Dedifferentiated amniotic fluid mesenchymal stem cell (primary cell): Measurements from ENCODE around the gene WSB2.
"Not testable (repeated sequence)": the region's sequence is repeated elsewhere in the genome, so short reads cannot be mapped to it uniquely, and the experiment has no call there.

ENCODE experiments used
- DNase-seq: peaks from one replicate; pipeline ENCODE4 v3.0.0-alpha.2; 2016; ENCODE audit errors: extremely low spot score

The WSB2 gene

DNA sequence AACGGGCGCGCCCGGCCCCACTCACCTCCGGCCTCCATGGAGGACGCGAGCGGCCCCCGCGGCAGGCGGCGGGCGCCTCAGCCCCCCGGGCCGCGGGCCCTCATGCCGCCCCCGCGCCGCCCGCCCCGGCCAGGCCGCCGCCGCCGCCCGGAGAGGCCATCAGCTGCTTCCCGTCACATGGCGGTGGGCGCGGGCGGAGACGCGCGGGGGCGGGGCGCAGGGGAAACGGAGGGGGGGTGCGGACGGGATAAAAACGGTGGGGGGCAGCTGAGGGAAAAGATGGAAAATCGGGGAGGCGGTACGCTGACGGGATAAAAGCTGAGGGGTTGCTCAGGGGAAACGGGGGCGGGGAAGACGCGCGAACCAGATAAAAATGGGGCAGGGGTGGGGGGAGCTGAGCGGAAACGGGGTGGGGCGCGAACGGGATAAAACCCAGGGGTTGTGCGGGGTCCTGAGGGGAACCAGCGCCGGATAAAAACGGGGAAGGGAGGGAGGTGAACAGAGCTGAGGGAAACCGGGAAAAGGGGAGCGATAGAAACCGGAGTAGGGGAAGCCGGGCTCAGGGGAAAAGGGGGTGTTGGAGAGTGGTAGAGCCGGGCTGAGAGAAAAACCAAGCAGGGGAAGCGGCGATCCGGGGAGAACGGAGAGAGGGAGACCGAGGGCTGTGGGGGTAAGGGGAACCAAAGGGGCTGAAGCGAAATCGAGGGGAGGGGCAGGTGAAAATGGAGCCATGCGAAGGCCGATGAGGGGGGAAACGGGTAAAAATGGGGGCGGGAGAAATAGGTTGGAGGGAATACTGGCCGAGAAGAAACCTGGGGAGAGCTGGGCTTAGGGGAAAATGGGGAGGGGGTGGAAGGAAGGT, at the start of gene WSB2:
WSB2 (minus strand) TSS at position 169 of the 862 bp plus-strand sequence; CDS start at position 38, 131 bp downstream.
- DNase-seq, result no peak

DNA sequence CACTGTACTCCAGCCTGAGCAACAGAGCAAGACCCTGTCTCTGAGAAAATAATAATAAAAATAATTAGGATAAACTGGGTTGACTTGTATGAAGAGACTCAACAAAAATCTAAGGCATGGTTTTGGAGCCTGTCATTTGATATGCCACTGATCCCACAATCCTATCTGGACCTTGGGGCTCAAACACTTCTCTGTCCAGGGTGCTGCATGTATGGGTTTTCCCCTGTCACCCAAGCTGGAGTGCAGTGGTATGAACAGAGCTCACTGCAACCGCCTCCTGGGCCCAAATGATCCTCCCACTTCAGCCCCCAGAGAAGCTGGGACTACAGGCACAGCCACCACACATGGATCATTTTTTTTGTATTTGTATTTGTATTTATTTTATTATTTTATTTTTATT, 48.1 kb upstream of the WSB2 start:
- no peak for DNase-seq

DNA sequence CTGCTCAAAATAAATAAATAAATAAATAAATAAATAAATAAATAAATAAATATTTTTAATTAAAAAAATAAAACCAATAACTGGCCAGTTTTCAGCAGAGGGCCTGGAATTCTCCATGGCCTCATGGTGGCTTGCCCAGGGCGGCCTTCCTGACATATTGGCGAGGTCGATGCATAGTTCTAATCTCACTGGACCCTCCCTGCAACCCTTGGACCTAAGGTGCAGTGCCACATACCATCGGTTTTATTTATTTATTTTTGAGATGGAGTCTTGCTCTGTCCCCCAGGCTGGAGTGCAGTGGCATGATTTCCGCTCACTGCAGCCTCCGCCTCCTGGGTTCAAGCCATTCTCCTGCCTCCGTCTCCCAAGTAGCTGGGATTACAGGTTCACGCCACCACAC, 46.7 kb upstream of the WSB2 start:
- DNase-seq, result no peak

DNA sequence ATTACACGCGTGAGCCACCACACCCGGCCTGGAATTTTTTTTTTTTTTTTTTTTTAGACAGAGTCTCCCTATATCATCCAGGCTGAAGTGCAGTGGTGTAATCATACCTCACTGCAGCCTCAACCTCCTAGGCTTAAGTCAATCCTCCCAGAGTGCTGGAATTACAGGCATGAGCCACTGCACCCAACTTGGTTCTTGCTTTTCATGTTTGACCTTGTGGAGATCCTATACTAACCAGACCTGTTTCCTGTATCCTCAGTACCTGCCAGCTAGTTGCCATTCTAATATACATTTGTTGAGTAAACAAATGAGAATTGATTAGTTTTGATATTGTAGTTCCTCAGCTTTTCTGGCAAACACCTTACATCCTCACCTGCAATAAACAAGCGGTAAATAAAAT, 46.0 kb upstream of the WSB2 start:
- DNase-seq, result no peak

DNA sequence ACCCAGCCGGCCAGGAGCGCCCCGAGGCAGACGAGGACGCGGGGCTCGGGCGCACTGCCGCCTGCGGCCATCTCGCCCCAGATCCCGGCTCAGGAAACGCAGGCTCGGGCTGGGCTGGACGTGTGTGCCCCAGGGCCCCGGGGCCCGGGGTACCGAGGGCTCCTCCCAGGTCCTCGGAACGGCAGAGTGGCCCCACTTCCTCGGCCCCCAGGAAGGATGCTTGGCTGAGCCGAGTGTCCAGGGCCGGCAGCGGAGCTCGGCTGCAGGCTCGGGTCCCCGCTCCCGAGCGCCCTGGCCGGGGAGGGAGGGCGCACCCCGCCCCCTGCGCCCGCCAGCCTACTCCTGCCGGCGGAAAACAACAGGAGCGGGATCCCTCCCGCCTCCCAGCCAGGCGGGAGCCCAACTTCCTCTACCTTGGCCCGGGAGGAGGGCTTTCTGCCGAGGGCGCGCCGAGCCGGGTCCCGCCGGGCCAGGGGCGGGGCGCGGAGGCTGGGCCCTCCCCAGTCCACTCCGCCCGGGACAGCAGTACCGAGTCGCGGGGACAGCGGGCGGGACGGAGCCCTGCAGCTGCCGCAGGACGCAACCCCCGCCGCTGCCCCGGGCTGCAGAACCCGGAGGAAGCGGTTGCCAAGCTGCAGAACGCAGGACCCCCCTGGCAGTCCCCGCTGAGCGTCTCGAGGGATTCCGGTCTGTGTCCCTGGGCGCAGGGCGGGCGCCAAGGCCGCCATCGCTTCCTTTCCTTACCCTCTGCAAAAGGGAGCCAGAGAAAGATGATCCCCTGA, 42.8 kb upstream of the WSB2 start, which contains the start of gene VSIG10:
VSIG10 (minus strand) TSS at position 411 of the 782 bp plus-strand sequence; CDS start at position 71, 340 bp downstream.
- DNase-seq, result peak; percentile 16

DNA sequence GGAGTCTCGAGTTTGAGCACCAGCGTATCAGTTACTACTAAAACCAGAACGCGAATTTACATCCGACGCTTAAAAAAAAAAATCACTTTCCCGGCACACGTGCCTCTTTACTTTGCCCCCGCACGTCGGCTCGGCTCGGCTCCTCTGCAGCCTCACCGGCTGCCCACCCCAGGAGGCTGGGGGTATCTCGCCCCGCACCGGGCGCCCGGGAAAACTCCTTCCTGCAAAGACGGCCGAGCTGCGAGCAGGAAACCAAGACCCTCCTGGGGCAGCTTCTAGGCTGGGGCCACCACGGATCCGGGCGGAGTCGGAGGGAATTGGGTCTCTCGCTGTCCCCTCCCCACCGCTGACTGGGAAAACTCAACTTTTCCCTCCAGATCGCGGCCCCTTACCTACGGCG, 42.2 kb upstream of the WSB2 start:
- DNase-seq, result no peak

DNA sequence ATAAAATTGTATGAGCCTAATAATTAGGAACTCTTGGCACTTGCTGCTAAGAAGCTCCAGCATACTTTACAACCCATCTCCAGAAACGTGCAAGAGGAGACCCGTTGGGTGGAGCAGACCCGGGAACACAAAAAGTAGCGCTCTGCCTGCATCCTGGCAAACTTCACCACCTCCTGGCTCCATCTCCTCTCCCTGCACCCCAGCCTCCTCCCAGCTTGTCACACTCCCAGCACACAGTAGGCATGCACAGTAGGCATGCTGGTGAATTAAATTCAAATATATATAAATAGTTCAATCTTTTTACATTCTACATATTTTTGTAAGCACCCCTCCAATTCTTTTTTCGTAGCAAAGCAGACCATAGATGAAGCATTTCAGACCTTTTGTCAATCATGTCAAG, 41.6 kb upstream of the WSB2 start:
- DNase-seq, result no peak

DNA sequence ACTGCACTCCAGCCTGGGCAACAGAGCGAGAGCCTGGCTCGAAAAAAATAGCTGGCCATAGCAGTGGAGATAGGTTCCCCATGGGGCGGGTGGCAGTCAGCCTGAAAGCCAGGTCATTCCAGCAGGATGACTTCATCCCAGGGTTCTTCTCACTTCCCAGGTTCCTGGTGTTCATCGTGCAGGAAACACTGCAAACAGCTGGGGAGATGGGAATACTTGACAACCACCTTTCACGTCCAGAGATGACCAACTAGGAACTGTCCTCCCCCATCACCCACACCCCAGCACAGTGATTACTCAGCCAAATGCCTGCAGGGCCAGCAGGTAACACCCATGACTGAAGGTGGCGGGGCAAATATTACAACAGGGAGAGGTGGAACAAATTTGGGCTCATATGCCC, 41.1 kb upstream of the WSB2 start:
- no peak for DNase-seq

DNA sequence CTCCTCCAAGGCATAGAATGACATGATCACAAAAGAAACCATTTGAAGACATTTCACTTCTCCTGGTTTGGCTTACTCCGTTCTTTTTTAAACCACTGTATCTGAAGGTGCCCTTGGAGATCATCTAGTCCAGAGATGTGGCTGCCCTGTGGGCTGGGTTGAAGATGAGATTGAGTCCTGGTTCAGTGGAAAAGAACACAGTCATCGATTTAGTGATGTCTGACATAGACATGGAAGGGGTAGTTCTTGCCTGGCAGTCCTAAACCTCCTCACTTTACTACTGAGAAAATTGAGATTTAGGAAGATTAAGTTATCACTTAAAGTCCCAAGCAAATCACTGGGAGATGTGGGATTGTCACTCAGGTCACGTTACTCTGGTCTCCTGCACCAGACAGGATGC, 40.1 kb upstream of the WSB2 start:
- no peak for DNase-seq

DNA sequence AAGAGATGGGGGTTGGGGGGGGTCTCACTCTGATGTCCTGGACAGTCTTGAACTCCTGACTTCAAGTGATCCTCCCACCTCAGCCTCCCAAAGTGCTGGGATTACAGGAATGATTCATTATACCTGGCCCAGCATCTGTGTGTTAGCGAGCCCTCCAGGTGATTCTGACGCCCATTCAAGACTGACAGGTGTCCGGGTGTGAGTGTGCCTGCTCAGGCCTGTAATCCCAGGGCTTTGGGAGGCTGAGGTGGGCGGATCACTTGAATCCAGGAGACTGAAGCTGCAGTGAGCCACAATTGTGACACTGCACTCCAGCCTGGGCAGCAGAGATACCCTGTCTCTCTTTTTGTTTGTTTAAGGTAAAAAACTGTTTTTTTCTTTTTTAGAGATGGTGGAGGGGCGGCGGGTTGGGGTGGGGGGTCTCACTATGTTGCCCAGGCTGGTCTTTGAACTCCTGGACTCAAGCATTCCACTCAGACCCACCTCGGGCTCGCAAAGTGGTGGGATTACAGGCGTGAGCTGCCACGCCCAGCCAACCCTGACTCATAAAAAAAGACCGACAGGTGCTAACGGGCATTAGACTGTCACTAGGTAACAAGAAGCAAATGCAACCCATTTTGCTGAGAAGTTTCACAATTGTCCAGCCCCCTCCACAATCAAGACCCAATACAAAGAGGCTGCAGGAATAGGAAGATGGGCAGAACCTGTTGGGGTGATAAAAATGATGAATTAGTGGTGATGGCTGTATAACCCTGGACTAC, 38.1 kb upstream of the WSB2 start:
- DNase-seq, result no peak

DNA sequence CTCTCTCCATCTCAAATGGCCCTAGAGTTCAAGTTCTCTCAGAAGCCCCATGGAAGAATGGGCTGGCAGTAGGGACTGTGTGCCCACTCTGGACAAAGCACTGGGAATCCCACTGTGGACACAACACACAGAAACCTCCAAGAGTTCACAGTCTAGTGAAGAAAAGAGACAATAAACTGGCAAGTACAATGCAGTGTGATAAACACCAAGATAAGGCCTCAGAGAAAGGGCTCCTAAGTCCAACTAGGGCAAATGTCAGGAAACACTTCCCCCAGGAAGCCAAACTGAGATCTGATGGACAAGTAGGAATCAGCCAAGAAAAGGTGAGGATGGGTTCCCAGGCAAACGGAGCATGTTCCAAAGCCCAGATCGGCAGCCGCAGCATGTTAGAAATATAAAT, 37.4 kb upstream of the WSB2 start:
- DNase-seq, result no peak

DNA sequence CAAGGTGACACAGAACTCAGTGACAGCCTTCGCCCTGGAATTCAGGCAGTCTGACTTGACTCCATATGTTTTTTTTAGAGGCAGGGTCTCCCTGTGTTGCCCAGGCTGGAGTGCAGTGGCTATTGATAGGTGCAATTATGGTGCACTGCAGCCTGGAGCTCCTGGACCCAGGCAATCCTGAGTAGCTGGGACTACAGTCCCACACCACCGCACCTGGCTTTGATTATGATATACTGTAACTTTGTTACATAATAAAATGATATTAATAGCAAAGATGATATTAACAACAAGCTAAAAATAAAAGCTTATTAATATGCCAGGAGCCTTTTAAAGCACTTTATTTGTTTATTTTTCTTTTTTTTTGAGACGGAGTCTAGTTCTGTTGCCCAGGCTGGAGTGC, 33.1 kb upstream of the WSB2 start:
- no peak for DNase-seq

DNA sequence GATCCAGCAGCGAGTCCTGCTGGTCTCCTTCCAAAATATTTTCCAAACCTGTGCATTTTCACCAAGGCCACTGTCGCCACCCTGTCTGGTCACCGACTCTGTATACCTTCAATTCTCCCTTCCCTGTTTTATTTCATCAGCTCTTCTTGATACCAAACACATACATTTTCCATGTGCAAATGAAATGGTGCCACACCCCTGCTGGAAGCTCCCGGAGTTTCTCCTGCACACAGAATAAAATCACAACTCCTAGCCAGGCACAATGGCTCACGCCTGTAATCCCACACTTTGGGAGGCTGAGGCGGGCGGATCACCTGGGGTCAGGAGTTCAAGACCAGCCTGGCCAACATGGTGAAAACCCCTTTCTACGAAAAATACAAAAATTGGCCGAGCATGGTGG, 28.8 kb upstream of the WSB2 start:
- DNase-seq, result no peak

DNA sequence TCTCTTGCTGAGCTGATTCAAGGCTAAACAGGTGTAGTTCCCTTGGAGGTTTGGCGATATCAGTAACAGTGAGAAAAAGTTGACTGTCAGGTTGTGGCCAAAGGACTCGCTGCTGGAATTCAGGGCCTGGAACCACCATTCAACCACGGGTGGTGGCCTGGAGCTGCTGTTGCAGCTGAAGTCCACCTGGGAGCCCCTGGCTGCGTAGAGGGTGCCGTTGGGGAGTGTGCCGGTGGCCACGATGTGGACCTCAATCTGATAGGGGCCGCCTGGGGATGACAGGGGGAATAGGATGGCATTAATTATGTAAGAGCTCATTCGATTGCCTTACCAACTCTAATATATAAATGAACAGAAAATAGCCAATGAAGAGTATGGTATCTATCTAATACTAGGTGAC, 21.2 kb upstream of the WSB2 start:
- DNase-seq, result no peak

DNA sequence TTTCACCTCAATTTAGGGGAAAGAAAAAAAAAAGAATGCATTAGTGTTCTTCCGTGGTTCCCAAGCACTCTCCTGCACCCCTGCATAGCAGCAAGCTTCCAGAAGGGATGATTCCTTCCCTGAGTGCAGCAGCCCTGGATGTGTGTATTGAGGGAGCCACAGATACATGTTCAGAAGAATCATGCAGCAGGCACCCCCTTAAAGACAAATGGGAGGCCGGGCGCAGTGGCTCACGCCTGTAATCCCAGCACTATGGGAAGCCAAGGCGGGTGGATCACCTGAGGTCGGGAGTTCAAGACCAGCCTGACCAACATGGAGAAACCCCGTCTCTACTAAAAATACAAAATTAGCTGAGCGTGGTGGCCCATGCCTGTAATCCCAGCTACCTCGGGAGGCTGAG, 20.5 kb upstream of the WSB2 start:
- DNase-seq, result not testable (repeated sequence)

DNA sequence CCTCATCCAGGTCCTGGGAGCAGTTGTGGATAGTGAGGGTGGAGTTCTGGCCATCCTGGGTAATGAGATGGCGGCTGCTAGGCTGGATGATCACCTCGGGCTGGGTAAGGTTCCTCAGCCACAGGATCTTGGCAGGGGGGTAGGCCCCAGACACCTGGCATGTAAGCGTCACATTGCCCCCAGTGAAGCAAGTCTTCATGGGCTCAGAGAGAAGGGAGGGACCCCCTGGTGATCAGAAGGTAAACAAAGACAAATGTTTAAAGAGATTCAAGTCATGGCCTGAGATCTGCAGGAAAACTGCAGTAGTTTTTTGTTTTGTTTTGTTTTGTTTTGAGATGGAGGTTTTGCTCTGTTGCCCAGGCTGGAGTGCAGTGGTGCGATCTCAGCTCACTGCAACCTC, 12.8 kb upstream of the WSB2 start:
- DNase-seq, result no peak

DNA sequence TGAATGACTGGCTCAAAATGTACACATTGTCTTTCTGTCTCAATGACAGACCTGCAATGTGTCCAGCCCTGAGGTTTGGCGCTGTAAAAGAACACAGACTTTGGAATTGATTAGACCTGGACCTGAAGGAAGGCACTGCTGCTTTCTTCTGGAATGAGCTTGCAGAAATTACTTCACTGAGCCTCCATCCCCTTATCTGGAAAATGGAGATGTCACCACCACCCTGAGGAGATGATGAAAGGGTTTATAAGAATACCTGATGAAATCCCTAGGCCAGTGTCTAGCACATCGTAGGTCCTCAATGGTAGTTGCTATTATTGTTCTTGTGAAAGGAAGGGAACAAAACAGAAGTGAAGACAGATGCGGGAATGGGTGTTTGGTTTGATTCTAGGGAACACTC, 9.7 kb upstream of the WSB2 start:
- DNase-seq, result no peak

DNA sequence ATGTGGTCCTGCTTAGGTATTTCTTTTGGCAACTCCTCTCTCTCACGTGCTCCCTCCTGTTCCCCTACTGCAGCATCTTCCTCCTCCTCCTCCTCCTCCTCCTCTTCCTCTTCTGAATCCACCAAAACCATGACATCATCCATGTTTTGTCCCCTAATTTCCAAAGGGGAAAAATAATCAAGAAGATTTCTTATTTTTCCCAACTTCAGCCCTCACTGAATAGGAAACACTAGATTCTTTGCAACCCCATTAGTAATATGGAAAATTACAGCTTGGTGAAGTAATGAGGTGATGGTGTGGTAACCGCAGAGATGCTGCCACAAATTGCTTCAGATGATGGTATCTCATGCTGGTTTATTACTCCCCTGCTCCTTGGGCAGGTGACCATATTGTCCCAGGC, 7.5 kb upstream of the WSB2 start:
- no peak for DNase-seq

DNA sequence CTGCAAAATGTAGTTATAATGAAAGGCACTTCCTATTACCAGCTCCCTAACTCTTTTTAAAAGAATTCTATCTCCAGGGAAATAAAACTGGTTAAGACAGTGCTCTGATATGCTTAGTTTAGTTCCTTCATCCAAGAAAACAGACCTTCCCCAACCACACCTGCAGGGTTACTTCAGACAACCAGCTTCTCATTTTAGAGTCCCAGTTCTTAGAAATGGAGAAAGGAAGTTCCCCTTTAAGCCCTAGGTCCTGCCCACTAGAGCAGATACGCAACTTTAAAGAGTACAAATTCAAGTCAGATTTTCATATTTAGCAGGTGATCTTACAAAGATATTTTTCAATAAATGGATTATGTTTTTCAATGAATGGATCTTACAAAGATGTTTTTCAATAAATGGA, 4.4 kb upstream of the WSB2 start:
- no peak for DNase-seq

DNA sequence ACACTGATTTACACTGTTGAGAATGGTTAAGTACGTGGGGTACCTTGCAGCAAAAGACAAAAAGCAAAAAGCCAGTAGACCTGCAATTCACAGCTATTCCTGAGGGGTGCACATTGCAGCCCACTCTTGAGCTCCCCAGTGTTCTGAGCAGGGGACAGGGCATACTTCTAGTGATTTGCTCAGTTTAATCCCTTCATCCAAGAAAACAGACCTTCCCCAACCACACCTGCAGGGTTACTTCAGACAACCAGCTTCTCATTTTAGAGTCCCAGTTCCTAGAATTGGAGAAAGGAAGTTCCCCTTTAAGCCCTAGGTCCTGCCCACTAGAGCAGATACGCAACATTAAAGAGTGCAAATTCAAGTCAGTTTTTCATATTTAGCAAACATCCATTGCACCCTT, 3.6 kb upstream of the WSB2 start:
- DNase-seq, result no peak

DNA sequence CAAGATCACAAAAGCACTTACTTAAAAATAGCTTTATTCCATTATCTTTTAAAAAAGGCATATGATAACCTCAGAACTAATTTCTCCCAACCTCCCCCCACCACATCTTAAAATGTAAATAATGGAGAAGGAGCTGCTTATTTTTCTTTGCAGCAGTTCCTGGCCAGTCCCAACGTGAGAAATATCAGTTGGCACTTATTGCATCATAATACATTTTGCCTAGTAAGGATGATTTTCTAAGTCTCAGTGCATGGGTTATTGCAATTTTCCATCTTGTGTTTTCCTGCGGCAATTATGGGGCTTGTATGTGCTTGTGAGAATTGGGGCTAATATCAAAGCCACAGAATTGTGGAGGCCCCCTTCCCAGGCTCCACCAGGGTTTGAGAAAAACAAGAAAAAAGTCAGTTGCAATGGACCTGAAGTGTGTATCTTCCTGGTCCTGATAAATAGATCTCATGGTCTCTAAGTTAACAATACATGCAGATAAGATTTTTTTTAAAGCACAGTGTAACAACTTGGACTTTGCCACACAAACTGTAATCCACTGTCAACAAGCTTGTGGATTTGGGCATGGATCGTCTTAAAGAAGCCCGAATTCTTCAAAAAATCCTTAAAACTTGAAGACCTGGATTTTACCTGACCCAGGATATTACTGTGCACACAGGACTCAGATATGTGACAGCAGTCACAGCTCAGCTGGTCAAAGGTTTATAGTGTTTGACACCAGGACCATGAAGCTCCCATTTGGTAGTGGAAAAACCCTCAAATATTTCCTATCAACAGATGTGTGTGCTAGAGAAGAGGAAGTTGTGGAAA, 2.8 kb upstream of the WSB2 start:
- DNase-seq, result no peak
